MCF 10A (cell line): Measurements from ENCODE around the gene BCL3. TPM values are rescaled to one million over a fixed set of nuclear protein-coding genes. Genes with fewer than 3 reads are reported as not detected.

ENCODE experiments used
- BruUV-seq: library from RNA; stranded (reverse); fragments of 400-500 nt; replicated peaks from 2 replicates; lab custom pipeline; 2021; lab: Mats Ljungman, UMichigan
- CTCF ChIA-PET: fragments of 300-600 bp; sonication (Branson Sonifier 250); formaldehyde crosslinking; extraction: SDS; loops from one replicate; lab custom pipeline; 2021; ENCODE audit warnings: antibody characterized with exemption, inconsistent platforms; lab: Yijun Ruan, JAX
- POLR2A ChIA-PET: fragments of 300-600, 350-650 bp; sonication (Branson Sonifier 250); formaldehyde crosslinking; extraction: SDS; loops from one replicate; lab custom pipeline; 2020; ENCODE audit warnings: antibody characterized with exemption, inconsistent platforms; lab: Yijun Ruan, JAX
- DNase-seq: peaks from one replicate; pipeline ENCODE4 v3.0.0-alpha.2; 2018; ENCODE audit not compliant: unreplicated experiment
- H3K27ac Mint-ChIP-seq: one replicate; pipeline ENCODE4 v1.8.0; 2022; ENCODE audit warnings: mild to moderate bottlenecking, low read depth, mixed read lengths; ENCODE audit not compliant: unreplicated experiment
- H3K27me3 Mint-ChIP-seq: one replicate; pipeline ENCODE4 v1.8.0; 2022; ENCODE audit warnings: mixed read lengths; ENCODE audit not compliant: insufficient read depth, unreplicated experiment
- H3K36me3 Mint-ChIP-seq: one replicate; pipeline ENCODE4 v1.8.0; 2022; ENCODE audit warnings: mild to moderate bottlenecking, moderate library complexity, mixed read lengths; ENCODE audit not compliant: insufficient read depth, unreplicated experiment
- H3K4me1 Mint-ChIP-seq: one replicate; pipeline ENCODE4 v1.8.0; 2022; ENCODE audit warnings: mixed read lengths; ENCODE audit not compliant: insufficient read depth, unreplicated experiment
- H3K4me3 Mint-ChIP-seq: one replicate; pipeline ENCODE4 v1.8.0; 2022; ENCODE audit warnings: mild to moderate bottlenecking, moderate library complexity, mixed read lengths; ENCODE audit not compliant: unreplicated experiment
- H3K9me3 Mint-ChIP-seq: one replicate; pipeline ENCODE4 v1.8.0; 2022; ENCODE audit warnings: mixed read lengths; ENCODE audit not compliant: unreplicated experiment
- intact Hi-C: fragments of 100-400 bp; cut with micrococcal nuclease; formaldehyde crosslinking; loops from 2 replicates; pipeline ENCODE4 v1.14.1; 2022
- total RNA-seq: library from RNA; stranded (reverse); gene quantifications from 2 replicates; pipeline ENCODE4 v1.2.3, GENCODE V29; 2022
- TF ChIP-seq, protein P1 (sequence below): fragments of 200-600 bp; IDR thresholded peaks from one replicate; pipeline ENCODE4 v1.8.0; 2022; ENCODE audit warnings: antibody characterized with exemption, mild to moderate bottlenecking; ENCODE audit not compliant: unreplicated experiment

The BCL3 gene
- total RNA-seq, 1 experiment from 2014 or later, result 24.4 TPM

- intact Hi-C loops, result no loop called here
- no TSS peak for BruUV-seq
- CTCF ChIA-PET, result interaction anchor here (0.5 to 1.8 kb wide), 3 partner anchors 13 to 126 kb away, joined by 3 to 5 read pairs (median 4); no protein-coding TSS in a partner anchor
- H3K9me3 Mint-ChIP-seq, result no peaks in the 10 kb centered on the region
- TF ChIP-seq, protein P1, sequence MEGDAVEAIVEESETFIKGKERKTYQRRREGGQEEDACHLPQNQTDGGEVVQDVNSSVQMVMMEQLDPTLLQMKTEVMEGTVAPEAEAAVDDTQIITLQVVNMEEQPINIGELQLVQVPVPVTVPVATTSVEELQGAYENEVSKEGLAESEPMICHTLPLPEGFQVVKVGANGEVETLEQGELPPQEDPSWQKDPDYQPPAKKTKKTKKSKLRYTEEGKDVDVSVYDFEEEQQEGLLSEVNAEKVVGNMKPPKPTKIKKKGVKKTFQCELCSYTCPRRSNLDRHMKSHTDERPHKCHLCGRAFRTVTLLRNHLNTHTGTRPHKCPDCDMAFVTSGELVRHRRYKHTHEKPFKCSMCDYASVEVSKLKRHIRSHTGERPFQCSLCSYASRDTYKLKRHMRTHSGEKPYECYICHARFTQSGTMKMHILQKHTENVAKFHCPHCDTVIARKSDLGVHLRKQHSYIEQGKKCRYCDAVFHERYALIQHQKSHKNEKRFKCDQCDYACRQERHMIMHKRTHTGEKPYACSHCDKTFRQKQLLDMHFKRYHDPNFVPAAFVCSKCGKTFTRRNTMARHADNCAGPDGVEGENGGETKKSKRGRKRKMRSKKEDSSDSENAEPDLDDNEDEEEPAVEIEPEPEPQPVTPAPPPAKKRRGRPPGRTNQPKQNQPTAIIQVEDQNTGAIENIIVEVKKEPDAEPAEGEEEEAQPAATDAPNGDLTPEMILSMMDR, result no peak
- no peaks in the 10 kb centered on the region for H3K27me3 Mint-ChIP-seq
- DNase-seq, result no peak
- H3K27ac Mint-ChIP-seq, result no peak overlapping the region
- no peak overlapping the region for H3K4me3 Mint-ChIP-seq
- H3K4me1 Mint-ChIP-seq, result no peaks in the 10 kb centered on the region
- POLR2A ChIA-PET, result no interaction called here
- H3K36me3 Mint-ChIP-seq, result no peaks in the 10 kb centered on the region
Observed at GRCh38 chr19:44702551-44703176, 45.8 kb upstream of the BCL3 start.

GRCh38 chr19:44703336-44704078, 45.0 kb upstream of the BCL3 start:
- TF ChIP-seq, protein P1, result no peak
- intact Hi-C loops, result no loop called here
- Mint-ChIP-seq H3K4me3 (no peak overlapping the region), H3K36me3 (no peaks in the 10 kb centered on the region), H3K27ac (no peak overlapping the region), H3K9me3 (no peaks in the 10 kb centered on the region), H3K27me3 (no peaks in the 10 kb centered on the region), H3K4me1 (no peaks in the 10 kb centered on the region)
- DNase-seq, result no peak
- ChIA-PET CTCF (interaction anchor here (0.5 to 1.8 kb wide), 2 partner anchors 16 to 67 kb away, joined by 3 to 4 read pairs; no protein-coding TSS in a partner anchor), POLR2A (interaction anchor here (0.9 kb wide), 1 partner anchor 12 kb away, joined by 3 read pairs; no protein-coding TSS in a partner anchor)
- no TSS peak for BruUV-seq

DNA sequence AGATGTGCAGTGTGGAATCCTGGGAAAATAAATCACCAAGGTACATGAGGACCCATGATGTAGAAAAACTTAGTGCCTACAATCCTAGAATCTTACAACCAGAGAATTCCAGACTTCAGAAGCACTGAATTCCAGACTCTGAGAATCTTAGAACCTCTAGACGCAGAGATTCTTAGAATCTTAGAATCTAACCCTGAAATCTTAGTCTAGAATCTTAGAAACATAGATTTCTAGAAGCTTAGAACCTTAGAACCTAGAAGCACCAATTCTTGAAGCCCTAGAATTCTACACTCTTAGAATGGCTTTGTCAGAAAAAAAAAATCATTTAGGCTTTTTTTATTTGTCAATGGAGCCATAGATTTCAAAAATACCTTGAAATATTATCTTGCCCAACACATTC, 43.5 kb upstream of the BCL3 start:
- intact Hi-C loops, result no loop called here
- TF ChIP-seq, protein P1, result no peak
- ChIA-PET POLR2A (interaction anchor here (0.7 kb wide), 2 partner anchors 10 to 151 kb away, joined by 4 to 5 read pairs; no protein-coding TSS in a partner anchor), CTCF (interaction anchor here (0.7 to 1.1 kb wide), 3 partner anchors 15 to 25 kb away, joined by 3 to 4 read pairs (median 3); no protein-coding TSS in a partner anchor)
- no peak overlapping the region for H3K4me3 Mint-ChIP-seq
- no peaks in the 10 kb centered on the region for H3K4me1 Mint-ChIP-seq
- no peak for DNase-seq
- H3K27me3 Mint-ChIP-seq, result no peaks in the 10 kb centered on the region
- H3K36me3 Mint-ChIP-seq, result no peaks in the 10 kb centered on the region
- BruUV-seq, result no TSS peak
- H3K27ac Mint-ChIP-seq, result no peak overlapping the region
- H3K9me3 Mint-ChIP-seq, result no peaks in the 10 kb centered on the region

GRCh38 chr19:44705502-44706010, 43.0 kb upstream of the BCL3 start:
- no peak for DNase-seq
- POLR2A ChIA-PET, result interaction anchor here (0.7 kb wide), 1 partner anchor 152 kb away, joined by 5 read pairs; no protein-coding TSS in a partner anchor
- CTCF ChIA-PET, result interaction anchor here (0.6 to 1.1 kb wide), 4 partner anchors 16 to 66 kb away, joined by 3 to 4 read pairs (median 3); no protein-coding TSS in a partner anchor
- no peaks in the 10 kb centered on the region for H3K27me3 Mint-ChIP-seq
- no peaks in the 10 kb centered on the region for H3K4me1 Mint-ChIP-seq
- H3K36me3 Mint-ChIP-seq, result no peaks in the 10 kb centered on the region
- intact Hi-C loops, result no loop called here
- BruUV-seq, result no TSS peak
- H3K9me3 Mint-ChIP-seq, result no peaks in the 10 kb centered on the region
- no peak overlapping the region for H3K4me3 Mint-ChIP-seq
- TF ChIP-seq, protein P1, result no peak
- H3K27ac Mint-ChIP-seq, result no peak overlapping the region
